NCI-H226 (cell line): Measurements from ENCODE around the gene POTEG.
"Not testable (repeated sequence)": the region's sequence is repeated elsewhere in the genome, so short reads cannot be mapped to it uniquely, and the experiment has no call there.

Experiments
- DNase-seq: peaks from one replicate; pipeline ENCODE4 v3.0.0-alpha.2; 2015

The POTEG gene

DNA sequence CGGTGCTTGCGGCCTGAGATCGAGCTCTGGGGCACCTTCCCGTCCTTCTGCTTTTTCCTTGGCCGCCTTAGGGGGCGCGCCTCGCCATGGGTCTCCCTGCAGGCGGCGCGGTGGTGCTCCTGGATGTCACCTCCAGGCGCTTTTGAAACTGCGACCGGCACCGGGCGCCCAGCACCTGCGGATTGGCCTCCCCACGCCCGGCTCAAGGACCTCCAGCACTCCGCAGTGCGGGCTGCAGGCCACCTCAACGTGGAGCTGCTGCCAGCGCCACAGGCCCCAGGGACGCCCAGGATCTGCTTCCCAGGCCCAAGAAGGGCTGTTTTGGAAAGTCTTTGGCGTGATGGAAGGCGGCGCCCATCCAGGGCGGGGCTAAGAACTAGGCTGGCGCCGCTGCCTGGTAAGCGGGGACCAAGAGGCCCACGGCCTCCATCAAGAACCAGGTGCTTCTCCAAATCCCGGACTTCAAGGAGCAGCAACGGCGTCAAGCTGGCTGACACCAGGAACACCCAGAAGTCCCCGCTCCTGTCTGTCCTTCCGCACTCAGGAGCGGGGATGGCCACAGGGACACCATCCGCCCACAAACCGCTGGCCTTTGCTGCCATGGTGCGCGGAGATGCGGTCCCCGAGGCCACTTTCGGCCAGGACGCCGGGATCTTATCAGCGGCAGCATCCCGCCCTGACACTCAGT, 61.2 kb downstream of the POTEG start:
- DNase-seq: peak; percentile 1

DNA sequence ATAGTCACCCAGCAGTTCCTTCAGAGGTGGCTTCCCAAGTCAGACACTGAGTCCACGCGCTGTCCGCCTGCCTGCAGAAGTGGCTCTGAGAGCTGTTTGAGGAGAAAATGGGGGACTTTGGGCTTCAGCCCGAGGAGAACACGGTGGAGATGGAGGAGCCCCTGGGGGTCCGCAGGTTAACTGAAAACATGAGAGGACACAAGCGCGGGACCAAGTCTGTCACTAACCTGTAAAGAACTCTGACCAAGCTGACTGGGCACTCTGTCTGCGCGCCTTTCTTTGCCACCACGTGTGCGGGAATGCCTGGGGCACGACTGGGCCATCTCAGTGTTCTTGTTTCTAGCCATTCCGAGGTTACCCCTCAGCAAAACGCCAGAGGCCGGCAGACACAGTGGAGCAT, 62.4 kb downstream of the POTEG start:
- DNase-seq: not testable (repeated sequence)

DNA sequence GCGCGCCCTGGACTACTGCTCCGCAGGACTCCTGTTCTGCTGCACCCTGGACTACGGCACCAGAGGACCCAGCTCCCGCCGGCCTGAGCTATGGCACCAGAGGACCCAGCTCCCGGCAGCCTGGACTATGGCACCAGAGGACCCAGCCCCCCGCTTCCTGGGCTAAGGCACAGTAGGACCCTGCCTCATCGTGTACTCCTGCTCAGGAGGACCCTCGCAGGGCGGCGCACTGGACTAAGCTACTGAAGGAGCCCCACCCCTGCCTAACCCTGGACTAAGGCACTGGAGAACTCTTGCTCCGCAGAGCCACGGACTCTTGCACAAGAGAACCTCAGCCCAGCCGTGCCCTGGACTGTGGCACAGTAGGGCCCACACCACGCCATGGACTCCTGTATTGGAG, 71.3 kb downstream of the POTEG start:
- DNase-seq: not testable (repeated sequence)

DNA sequence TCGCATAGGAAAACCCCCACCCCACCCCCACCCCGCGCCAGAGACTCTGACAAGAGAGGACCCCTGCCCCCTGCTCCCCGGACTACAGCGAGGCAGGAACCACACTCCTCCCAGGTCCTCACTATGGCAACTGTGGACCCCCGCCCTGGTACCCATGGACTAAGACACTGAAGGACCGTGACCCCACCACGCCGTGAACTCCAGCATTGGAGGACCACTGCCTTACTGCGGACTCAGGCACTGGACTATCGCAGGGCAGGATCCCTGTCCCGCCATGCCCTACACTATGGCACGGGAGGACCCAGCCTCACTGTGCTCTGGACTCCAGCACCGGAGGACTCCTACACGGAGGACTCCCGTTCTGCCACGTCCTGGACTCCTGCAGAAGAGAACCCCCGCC, 71.8 kb downstream of the POTEG start:
- not testable (repeated sequence) for DNase-seq

DNA sequence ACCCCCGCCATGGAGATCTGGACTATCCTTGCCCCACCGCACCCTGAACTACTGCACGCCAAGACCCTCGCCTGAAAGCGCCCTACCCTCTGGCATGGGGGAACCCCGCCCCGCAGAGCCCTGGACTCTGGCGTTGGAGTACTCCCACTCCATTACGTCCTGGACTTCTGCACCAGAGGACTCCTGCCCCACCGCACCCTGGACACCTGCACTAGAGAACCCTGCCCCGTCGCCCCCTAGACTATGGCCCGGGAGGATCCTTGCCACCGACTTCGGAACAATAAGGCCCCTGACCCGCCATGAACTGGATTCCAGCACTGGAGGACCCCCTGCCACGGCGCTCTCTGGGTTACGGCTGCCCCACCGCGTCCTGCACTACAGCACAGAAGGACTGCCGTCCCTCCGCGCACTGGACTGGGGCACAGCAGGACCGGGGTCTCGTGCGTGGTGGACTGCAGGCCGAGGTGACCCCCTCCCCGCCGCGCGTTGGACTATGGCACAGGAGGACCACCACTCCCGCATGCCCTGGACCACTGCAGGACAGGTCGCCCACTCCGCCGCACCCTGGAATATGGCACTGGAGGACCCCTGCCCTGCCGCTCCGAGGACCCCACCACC, 72.4 kb downstream of the POTEG start:
- not testable (repeated sequence) for DNase-seq

DNA sequence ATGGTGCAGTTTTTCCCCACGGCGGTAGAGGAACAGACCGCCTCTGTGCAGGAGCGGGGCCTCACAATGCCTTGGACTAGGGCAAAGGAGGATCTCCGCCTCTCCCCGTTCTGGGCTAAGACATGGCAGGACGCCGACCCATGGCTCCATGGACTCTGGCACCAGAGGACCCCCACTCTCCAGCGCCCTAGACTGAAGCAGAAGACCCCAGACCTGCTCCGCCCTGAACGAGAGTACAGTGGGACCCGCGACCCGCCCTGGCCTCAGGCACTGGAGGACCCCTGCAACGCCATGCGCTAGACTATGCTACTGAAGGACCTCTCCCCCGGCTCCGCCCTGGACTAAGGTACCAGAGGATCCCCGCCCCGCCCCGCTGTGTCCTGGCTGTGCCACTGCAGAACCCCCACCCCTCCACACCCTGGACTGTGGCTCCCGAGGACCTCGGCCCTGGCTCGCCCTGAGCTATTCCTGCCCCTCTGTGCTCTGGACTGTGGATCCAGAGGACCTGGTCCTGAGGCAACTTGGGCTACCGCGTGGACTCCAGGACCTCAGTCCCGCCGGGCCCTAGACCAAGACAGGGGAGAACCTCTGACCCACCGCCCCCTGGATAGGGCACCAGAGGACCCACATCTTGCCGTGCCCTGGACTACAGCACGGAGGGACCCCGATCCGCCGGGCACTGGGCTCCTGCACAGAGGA, 73.1 kb downstream of the POTEG start:
- DNase-seq: not testable (repeated sequence)
